HG03095 (cell line): ENCODE results near the gene CHST9.
"Not testable (repeated sequence)": the region's sequence is repeated elsewhere in the genome, so short reads cannot be mapped to it uniquely, and the experiment has no call there.

Experiments
- ATAC-seq: cut with Tn5 transposase; IDR thresholded peaks from one replicate; pipeline ENCODE4 v1.9.1; 2021; ENCODE audit warnings: moderate library complexity; ENCODE audit not compliant: unreplicated experiment

The CHST9 gene

DNA sequence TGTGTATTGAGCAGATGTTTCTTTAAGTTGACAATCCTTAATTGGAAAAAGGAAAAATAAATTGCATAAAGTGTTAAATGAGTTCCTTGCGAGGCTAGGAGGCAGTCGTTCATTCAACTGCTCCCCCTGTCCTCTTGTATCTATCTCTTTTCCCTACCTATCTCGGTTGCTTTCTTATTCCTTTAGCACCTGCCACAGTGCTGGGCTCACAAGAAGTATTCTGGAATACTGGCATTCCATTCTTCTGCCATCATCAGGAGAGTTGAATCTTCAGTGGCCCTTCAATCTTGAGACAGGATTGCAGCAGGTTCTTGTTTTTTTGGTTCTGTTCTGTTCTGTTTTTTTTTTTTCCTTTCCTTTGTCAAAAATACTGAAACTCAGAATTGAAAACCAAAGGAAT, 176.5 kb downstream of the CHST9 start:
- no peak for ATAC-seq

DNA sequence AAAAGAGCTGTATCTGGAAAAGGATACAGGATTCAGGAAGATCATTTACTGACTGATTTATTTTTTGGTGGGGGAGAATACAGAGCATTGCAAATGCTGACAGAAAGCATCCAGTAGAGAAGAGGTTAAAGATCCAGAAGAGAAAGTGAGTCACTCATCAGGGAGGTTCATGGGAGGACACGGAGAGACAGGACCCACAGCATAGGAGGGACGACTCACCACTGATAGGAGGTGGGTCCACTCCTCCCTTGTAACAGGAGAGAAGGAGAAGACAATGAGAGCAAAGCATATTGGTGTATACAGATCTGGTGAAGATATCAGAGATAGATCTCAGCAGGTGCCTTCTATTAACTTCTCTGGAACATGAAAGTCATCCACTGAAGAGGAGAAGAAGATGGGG, 177.2 kb downstream of the CHST9 start:
- ATAC-seq: no peak

DNA sequence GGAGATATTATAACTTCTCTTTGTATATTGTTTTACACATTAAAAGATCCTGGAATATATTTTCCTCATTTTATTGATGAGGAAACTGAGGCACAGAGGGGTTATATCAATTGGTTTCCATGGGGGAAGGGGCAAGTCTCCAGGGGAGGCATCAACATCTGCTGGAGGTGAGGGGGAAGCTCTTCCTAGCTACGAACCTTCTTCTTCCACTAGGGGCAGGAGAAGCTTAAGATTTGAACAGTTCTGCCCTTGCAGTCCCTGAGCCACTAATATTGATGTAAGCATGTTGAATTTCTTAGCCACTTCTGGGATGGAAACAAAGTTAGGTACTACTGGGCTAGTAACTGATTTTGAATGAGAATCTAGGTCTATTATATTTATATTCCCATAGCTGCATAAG, 179.5 kb downstream of the CHST9 start:
- no peak for ATAC-seq

DNA sequence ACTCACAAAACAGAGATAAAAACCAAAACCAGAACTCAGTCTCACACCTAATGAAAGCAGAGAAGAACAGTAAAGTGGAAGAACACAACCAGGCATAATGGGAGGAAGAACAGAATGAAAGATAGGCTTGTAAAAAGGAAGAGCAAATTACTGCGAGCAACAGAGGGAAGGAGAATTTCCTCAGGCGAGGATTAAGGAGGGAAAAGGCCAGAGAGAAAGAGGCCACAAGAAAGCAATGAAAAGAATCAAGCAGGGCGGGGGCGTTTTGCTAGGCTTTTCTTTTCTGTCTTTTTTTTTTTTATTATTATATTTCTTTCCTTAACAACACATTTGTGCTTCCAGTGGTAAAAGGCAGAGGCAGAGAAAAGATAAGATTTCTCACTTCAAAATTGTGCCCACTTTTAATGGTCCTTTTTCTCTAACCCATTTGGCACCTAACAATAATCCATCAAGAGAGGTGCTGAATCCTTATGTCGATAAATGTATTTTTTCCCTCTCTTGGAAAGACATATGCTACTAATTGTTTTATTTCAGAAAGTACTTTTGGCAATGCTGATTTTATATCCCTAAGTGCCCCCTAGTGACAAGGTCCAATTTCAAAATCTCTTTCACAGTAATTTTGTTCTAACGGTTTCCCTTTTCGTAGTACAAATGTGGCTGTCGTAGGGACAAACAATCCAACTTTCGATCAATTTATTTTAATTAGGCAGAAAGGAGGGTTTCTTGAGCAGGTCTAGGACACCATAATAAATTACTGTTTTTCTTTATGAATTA, 180.9 kb downstream of the CHST9 start:
- no peak for ATAC-seq

DNA sequence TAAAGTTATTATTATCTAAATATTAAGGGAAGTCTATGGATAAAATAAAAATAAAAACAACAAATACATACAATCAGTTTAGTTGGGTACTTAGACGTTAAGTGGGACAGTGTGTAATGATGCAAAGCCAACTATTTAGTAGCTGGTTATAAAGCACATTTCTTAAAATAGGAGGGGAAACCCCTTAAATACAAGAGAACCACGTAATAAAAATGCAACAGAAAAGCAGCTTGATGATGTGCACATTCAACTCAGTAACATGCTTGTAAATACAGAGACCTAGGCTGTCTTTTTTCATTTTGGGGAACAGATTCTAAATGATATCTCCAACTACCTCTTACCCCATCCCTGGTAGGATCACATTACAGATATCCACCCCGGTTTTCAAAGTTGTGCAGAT, 185.3 kb downstream of the CHST9 start:
- no peak for ATAC-seq

DNA sequence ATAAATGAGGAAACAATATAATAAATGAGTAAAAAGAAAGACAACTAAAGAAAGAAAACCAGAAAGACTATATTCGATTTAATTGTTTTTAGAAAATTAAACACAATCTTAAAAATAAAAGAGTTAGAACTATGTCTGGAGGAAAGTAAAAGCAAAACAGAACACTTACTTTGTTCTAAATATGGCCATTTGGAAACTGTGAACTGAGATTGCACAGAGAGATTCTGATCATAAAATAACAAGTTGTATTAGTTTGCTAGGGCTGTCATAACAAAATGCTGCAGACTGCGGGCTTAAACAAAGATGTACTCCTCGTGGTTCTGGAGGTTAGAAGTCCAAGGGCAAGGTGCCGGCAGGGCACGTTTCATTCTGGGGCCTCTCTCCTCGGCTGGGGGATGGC, 191.5 kb downstream of the CHST9 start:
- peak; percentile 60 for ATAC-seq

DNA sequence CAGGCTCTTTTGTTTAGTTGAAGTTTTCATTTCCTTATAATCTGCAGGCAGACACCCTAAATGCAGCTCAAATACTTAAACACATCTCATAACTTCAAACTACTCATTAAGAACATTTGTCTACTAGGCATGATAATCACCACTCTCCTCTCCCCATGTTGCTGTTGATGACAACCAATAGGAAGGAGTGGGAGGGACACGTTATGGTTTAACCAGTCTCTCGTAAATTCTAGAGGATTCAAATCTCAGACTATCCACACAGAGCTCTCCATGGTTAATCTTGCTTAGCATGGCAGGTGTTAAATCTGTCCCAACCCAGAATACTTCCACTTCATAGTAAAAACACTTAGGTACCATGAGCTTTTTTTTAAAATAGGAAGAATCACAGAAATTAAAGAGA, 192.2 kb downstream of the CHST9 start:
- ATAC-seq: no peak

DNA sequence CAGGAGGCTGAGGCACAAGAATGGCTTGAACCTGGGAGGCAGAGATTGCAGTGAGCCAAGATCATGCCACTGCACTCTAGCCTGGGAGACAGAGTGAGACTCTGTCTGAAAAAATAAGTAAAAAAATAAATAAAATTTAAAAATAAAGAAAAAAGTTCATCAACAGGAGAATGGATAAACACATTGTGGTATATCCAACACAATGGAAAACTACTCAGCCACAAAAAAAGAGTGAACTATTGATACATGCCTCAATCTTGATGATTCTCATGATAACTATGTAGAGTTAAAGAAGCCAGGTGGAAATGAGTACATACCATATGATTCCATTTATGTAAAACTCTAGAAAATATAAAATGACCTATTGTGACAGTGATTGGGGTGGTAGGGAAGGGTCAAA, 195.3 kb downstream of the CHST9 start:
- no peak for ATAC-seq

DNA sequence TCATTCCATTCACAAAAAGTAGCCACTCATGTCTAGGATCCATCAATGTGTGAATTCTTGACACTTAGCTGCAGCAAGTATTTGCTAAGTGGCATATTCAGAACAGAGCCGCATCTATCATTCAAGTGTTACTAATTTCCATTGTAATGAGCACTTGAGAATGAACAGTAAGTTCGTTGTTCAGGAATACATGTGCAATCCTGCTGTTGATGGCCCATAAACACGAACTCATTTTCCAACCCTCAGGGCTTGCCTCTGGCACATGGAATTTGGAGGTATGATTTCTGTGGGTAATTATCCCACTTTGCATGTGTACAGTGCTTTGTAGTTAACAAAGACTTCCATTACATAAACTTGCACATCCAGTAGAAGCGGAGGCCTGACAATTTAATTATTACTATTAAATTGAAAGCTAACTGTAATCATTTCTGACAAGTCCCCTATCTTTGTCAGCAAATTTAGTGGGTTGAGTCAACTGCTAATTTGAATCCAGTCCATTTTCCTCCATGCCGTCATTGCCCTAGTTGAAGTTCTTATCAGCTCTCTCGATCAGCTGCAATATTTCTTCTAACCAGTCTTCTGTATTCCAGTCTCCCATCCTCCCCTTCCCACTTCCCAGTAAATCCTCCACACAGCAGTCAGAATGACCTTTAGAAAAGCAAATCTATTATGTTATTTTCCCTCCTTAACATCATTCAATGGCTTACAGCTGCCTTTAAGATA, 203.6 kb downstream of the CHST9 start:
- no peak for ATAC-seq

DNA sequence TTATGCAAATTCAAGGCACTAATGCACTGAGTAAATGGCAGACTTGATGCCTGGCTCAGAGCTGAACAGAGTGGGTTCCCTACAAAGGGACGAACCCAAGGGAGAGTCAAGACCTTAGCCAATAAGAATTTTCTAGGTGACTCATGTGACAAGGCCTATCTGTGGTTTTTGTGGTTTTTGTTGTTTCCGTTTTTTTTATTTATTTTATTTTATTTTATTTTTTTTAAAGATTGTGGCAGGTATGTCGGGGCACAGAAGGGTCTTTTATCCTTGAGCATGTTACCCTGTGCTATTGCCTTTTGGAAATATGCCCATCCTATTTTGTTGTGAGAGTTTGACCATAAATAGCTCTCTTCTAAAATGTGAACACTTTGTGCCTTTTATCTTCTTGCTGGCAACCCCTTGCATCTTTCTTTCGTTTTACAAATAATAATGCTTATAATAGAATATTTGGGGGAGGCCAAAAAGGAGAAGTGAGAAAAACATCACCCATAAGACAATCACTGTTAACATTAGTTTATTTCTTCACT, 206.2 kb downstream of the CHST9 start:
- ATAC-seq: peak; percentile 97

DNA sequence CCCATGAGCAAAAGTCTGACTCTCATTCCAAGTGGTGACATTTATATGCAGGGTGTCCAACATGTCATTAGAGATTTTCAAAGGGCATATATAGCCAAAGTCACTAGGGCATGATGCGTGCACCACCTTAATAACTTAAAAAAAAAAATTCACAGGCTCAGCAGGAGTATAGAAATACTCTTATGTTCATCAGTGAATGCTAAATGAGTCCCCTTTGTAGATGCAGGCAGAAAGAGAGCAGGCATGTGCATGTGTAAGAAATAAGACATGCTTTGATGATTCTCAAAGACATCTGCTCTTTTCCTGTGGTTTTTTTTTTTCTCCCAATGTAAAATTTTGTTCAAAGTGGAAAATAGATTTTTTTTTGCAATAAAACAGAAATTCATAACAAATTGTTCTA, 207.3 kb downstream of the CHST9 start:
- ATAC-seq: no peak

DNA sequence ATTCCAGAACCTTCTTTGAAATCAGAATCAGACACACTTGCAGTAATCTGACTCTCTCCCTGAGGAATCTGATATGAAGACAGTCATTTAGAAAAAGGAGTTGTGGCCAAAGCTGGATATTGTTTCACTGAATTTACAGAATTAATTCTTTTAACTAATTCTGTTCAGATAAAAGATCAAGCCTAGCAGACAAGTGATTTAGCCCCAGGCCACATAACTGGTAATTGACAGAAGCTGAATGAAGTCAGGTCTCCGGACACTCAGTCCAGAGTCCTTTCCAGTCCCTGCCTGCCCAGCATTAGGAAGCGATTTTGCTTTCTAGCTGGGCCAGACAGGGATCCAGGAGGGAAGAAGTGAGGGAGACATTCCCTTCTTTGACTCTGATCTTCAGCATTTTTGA, 208.9 kb downstream of the CHST9 start:
- ATAC-seq: no peak

DNA sequence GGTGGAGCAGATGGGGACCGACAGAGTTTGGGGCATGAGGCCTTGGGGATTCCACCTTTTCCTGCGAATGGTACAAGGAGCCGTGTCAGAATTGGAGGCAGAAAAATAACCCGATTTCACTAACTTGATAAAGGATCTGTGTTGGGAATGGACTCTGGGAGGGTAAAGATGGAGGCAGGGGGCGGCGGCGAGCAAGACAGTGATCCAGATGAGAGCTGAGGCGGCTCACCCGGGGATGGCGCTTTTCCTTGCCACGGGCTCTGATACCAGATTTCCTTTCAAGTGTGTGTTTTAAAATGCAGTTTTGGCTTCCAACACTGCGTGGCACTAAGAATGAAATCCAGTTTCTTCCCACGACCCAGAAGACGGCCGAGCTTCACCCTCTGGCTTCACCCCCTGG, 212.6 kb downstream of the CHST9 start:
- not testable (repeated sequence) for ATAC-seq

DNA sequence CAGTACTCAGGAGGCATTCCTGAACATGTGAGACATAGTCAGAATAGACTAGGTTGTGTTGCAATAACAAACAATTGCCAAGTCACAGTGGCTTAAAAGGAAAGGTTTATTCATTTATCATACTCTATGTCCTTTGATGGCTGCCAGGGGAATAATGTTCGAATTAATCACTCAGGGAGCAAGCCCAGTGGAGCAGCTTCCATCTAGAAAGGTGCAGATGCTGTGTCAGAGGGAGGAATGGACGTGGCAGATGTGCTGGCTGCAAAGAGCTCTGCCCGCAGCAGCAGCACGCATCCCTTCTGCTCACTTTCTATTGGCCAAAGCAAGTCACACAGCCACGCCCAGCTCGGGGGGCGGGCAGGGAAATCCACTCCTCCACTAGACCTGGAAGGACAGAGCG, 213.7 kb downstream of the CHST9 start:
- ATAC-seq: no peak

DNA sequence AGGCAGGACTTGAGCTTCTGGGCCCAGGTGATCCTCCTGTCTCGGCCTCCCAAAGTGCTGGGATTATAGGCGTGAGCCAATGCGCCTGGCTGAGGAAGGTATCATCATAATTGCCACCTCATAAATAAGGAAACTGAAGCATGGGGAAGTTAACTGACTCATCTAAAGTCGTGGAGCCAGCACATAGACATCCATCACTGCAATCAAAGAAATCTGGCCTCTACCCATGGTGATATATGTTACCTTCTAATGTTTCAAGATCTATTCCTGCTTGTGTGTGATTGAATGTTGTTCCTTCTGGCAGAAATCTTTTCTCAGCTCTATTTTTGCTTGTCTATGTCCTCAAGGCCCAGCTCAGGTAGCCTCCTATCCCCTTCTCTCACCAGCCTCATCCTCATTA, 214.5 kb downstream of the CHST9 start:
- ATAC-seq: no peak

DNA sequence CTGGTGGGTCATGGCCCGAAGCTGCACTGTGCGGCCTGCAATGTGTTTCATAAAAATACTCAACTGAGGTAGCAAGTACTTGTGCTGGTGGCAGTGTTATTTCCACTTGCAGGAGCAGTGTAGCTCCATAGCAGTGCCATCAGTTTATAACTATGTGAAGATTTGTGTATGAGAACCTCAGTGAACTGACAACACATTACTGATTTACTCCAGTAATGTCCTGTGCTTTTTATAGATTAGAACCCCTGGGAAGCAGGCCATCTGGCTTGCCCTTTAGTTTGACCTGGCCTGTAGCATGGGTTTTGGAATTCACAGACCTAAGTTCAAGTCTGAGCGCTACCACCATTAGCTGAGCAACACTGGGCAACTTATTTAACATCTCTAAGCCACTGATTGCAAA, 219.9 kb downstream of the CHST9 start:
- ATAC-seq: no peak

DNA sequence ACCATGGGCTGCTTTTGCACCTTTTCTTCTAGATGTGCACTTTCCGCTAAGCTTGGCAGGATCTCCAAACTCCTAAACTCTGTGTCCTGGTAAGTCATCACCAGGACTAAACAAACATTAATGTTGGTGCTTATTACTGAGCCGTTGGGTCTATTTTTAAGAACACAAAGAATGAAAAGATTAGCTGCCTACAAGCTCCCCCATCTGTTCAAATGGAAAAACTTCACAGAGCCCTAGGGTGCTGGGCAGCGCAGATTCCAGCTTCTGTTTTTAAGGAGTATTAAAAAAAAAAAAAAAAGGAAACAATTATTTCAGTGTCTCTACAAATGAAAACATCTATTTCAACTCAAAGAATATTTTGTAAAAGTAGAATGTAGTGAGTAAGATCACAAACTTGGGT, 221.8 kb downstream of the CHST9 start:
- ATAC-seq: no peak

DNA sequence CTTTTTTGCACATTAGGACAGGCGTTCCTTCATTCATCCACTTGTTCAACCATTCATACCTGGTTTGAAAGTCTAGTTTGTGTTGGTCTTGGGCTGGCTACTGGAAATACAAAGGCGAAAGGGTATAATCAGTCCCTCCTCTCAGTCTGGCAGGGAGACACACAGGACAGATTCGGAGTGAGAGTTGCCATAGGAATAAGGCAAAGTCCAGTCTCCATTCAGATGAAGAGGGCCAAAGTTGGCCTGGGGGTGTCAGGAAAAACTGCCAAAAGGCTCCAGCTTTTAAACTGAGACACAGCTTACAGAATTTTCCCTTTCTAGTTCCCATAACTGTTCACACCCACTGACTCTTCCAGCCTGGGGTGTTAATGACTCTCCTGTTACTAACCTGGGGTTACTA, 223.3 kb downstream of the CHST9 start:
- ATAC-seq: no peak

DNA sequence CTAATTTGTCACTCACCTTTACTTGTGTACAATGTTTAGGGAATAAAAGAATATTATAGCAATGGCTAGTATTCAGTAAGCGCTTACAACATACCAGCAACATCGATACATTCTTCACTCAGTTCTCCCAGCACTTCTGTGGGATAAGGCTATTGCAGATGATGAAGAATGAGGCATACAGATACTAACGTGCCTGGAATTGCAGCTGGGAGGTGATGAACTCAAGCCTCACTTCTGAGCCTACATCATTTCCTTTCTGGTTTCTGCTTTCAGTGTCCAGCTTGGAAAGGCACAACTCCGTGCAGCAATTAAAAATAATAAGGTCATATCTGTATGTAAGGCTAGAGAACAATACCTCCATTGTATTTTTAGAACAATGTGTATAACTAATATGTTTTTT, 224.2 kb downstream of the CHST9 start:
- ATAC-seq: no peak

DNA sequence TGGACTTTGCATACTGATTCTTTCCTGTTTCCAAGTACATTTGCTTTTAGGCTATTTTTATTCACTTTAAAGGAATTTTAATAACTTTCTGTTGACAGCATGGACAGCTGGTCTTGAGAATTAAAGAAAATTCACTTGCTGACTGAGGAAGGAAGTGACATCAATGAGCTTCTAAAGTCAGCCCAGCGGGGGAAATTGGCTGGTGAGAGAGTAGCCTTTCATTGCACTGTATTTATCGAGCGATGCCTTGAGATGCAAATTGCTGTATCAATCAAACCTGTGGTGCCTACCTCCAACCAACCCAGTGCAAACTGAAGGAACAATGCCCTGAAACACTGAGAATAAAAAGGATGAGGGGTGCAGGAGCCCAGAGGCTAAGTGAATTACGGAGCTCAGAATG, 228.2 kb downstream of the CHST9 start:
- ATAC-seq: no peak

DNA sequence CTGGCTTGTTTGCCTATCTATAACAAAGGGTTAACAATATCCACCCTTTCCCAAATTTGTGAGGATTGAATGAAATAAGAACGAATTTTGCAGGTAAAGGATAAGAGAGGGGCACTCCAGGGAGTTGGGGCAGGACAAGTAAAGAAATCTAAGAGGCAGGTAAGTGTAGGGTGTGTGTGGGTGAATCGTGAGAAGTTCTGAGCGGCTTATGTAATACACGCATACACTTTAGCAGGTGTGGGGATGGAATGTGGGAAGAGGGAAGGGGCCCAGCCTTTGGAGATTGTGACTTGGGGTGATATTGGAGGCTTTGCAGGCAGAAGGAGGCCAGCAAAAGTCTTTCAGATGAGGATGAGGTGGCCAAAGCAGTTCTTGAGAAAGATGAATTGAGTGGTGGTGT, 236.4 kb downstream of the CHST9 start:
- ATAC-seq: no peak

DNA sequence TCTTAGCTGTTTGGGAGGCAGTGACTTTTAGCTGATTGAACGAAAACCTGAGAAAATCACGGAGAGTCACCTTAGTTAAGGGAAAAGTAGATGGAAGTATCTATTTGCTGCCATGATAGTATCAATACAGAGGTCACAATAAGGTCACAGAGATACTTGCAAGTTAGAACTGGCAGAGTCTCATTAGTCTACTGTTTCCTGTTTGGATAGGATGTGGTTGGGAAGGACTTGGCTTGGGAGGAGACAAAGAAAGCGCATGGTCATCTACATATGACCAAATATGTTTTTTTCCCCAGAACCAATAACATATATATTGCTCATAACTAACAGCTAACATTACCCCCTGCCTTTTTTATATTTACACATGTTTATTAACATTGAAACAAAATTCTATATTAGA, 241.2 kb downstream of the CHST9 start:
- no peak for ATAC-seq
